Activated CD4-positive, alpha-beta T cell treated with anti-CD3 and anti-CD28 coated beads for 4 hours (primary cell): ENCODE data around the gene ATP23.

Experiments
- DNase-seq, 2 donors: peaks; one replicate each; pipeline ENCODE4 v3.0.0-alpha.2; 2020

The ATP23 gene

DNA sequence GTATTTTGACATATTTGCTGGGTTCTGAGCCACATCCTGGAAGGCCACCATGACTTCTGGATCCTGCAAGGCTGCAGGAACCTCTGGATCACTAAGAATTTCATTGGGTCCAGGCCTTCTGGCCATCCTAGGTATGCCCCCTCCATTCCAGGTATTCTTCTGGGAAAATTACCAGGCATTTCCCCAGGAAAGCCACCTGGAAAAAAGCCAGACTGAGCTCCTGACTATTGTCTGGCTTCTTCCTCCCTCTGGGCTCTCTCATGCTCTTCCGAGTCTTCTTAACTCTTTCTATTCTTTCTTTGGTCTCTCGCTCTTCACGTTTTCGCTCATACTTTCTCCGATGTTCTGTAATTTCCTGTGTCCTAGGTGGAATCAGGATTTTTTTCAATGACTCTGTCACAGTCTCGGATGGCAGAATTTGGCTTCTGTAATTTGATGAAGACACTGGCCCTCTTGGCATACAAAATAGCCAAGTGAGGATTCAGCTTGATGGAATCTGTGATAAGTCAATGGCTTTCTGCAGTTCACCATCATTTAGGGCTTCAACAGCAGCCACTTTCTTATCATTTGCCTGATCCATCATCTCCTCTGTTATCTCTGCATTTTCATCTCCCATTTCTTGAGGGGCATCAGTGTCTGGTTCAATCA is 42.6 kb downstream of the ATP23 start:
- no peak for DNase-seq

DNA sequence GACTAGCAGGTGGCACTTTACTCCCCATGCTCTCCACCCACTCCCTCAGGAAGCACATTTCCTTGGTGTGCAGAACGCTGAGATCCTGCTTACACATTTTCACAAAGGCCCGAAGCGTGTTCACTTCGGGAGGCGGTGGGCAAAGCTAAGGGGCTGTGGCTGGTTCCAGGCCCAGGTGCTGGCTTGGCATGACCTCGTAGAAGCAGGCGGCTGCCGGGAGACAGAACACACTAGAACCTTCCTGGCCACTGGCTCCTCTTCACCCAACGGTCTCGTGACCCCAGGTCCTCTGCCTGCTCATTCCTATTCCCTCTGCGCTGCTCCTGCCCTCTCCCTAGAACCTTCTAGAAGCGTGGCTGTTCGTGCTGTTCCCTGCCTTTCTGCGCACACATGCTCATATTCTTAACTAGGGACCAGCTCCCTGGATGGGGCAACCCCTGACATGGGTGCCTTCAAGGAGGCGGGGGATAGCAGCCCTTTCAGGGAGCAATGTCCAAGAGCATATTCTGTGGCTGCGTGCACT is 43.3 kb downstream of the ATP23 start:
- no peak for DNase-seq

GRCh38 chr12:57985685-57986084 is 44.3 kb downstream of the ATP23 start:
- DNase-seq = no peak

GRCh38 chr12:57989838-57990237 is 48.5 kb downstream of the ATP23 start:
- no peak for DNase-seq

DNA sequence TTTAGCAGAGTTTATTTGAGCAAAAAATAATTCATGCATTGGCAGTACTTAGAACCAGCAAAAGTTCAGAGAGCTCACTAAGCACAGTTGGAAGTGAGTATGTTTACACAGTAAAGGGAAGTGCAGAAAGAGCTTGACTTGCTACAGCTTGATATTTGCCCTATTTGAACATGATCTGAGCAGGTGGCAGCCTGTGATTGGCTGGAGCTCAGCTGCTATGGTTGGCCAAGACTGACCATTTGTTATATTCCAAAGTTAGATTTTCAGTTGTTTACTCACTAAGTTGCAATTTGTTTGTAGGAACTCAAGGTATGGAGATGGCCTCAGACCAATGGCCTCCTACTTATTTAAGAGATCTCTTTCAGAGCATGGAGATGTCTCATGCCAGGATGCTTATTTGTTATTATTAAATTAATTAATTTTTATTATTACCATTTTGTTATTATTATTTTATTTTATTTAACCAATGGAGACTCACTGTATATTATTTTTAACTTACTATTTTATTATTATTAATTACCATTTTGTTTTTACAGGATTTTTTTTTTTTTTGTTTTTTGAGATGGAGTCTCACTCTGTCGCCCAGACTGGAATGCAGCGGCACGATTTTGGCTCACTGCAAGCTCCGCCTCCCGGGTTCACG is 49.0 kb downstream of the ATP23 start:
- no peak for DNase-seq

DNA sequence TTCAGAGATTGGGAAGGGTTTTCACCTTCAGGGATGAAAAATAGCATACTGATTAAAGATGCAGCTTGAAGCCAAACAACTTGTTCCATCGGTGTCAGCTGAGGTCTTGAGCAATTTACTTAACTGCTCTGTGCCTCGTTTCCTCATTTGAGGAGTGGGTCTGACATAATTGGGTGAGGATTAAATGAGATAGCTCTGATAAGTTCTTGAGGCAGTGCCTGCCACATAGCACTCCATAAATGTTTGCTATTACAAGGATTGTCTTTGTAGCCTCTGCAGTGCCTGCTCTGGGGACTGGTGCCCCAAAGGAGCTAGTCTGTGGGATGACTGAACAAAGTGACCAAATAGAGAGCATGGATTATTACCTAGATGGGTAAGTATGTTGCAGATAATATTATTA is 50.6 kb downstream of the ATP23 start:
- no peak for DNase-seq

DNA sequence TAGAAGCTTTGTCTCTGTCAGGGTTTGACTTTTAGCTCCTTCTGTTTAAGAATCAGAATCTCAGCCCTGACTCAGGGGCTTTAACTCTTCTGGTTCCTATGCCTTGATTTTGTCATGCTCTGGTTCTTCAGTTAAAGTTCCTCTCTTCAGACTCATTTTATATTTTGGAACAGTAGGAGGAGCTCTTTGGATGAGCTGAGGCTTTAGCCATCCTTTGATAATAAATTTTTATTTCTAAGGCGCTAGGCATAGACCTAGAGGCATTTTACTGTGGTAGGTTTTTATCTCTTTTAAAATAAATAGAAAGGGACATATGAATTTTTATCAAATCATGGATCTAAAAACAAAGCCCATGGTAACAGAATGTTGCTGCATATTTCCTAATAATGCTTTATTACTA is 51.7 kb downstream of the ATP23 start:
- no peak for DNase-seq

DNA sequence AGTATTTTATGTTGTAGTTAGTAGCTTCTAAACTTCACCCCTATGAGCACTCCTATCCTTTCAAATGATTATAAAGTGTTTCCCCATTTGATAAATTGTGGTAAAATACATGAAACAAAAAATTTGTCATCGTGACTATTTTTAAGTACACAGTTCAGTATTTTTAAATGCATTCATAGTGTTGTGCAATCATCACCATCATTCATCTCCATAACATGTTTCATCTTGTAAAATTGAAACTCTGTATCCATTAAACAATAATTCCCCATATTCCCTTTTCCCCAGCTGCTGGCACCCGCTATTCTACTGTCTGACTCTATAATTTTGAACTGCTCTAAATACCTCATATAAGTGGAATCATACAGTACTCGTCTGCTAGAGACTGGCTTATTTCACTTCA is 52.5 kb downstream of the ATP23 start:
- DNase-seq = no peak

DNA sequence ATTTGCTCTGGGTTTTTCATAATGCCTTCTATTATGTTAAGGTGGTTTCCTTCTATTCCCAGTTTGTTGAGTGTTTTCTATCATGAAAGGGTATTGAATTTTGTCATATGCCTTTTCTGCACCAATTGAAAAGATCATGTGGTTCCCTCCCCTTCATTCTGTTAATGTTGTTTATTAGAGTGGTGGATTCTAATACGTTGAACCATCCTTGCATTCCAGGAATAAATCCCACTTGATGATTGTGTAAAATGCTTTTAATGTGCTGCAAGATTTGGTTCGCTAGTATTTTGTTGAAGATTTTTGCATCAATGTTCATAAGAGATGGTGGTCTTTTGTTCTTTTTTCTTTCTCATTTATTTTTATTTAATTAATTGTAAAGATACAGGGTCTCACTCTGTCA is 55.2 kb downstream of the ATP23 start:
- no peak for DNase-seq

DNA sequence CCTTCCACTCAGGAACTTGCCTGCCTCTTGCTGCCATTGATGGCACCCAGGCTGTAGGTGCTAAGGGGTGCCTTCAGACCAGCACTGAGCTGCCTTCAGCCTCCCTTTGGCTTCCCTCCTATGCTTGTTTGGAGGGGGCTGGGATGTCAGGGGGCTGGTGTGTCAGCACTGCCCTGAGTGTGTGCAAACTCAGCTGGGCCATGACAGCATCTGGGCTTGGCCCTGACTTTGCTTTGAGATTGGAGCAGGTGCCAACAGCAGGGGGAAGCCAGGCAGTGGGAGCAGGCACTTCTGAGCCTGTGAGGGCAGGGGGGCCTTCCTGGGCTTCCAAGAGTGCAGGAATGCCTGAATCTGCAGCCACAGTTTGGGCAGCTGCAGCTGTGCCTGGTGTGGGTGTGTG is 56.9 kb downstream of the ATP23 start:
- no peak for DNase-seq

- no peak for DNase-seq
Measured at GRCh38 chr12:58000499-58000898, 59.1 kb downstream of the ATP23 start.

DNA sequence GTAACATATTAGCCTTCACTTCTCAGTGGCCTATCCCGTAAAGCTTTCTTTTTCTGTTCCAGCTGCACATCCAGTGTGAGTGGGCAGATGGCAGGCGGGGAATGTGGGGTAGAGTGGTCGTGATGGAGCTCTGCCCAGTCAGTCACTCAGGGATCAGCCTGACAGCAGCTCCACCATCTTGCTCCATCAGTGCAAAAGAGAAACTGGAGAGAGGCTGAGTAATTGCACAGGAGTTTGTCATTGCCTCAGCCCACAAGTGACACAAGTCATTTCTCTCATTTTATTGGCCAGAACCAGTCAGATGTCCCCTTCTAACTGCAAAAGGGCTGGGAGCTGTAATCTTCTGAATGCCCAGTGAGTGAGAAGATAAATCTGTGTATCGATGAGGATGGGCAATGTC is 66.5 kb downstream of the ATP23 start:
- no peak for DNase-seq

DNA sequence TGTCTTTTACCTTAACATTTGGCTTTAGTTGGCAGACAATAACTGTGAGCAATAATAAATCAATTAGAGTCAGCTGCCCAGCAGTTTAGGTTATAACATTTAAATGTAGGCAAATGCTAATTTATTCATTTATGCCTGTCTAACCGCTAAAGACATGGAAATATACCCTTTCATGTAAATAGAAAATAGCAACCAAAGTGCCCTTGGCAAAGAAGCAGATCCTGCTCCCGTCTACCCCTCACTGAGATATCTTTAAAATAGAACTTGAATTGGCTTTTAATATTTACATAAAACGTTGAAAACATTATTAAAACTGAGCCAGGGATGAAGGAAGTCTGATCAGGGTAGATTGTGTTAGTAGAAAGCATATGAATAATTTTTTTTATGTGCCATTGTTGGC is 67.3 kb downstream of the ATP23 start:
- DNase-seq = no peak
